A172 (cell line): ENCODE measurements around the gene BET1L. TPM values are rescaled to one million over a fixed set of nuclear protein-coding genes. Genes with fewer than 3 reads are reported as not detected.
"Not testable (repeated sequence)": the region's sequence is repeated elsewhere in the genome, so short reads cannot be mapped to it uniquely, and the experiment has no call there.

ENCODE experiments used
- DNase-seq: peaks from one replicate; pipeline ENCODE4 v3.0.0-alpha.2; 2015; ENCODE audit warnings: low spot score
- total RNA-seq: library from RNA; depleted of rRNA; stranded (reverse); fragments of >200 nt; shearing (Covaris generic); gene quantifications from 2 replicates; pipeline ENCODE4 v1.2.3, GENCODE V29; 2014

Gene BET1L
- total RNA-seq, 1 experiment from 2014 or later: 29.8 TPM

- no peak for DNase-seq
Observed at GRCh38 chr11:227824-228379, 20.7 kb upstream of the BET1L start.

- DNase-seq: peak; percentile 23
Observed at GRCh38 chr11:225734-226453, 18.7 kb upstream of the BET1L start.

- no peak for DNase-seq
Observed at GRCh38 chr11:224424-224823, 17.2 kb upstream of the BET1L start.

GRCh38 chr11:223884-224283 is 16.7 kb upstream of the BET1L start:
- no peak for DNase-seq

- no peak for DNase-seq
Observed at GRCh38 chr11:223026-223789, 16.0 kb upstream of the BET1L start.

- DNase-seq: no peak
Observed at GRCh38 chr11:221998-222789, 15.0 kb upstream of the BET1L start.

- DNase-seq: no peak
Observed at GRCh38 chr11:221539-221938, 14.3 kb upstream of the BET1L start.

- DNase-seq: not testable (repeated sequence)
Observed at GRCh38 chr11:220641-221215, 13.5 kb upstream of the BET1L start.

- no peak for DNase-seq
Observed at GRCh38 chr11:218815-219593, 11.8 kb upstream of the BET1L start.

- peak; percentile 63 for DNase-seq
Observed at GRCh38 chr11:217704-218103, 10.5 kb upstream of the BET1L start.

- no peak for DNase-seq
Observed at GRCh38 chr11:216081-216974, 9.1 kb upstream of the BET1L start.

- peak; percentile 27 for DNase-seq
Observed at GRCh38 chr11:215581-216037, 8.4 kb upstream of the BET1L start.

- no peak for DNase-seq
Observed at GRCh38 chr11:214083-214482, 6.9 kb upstream of the BET1L start.

GRCh38 chr11:213111-213510 is 5.9 kb upstream of the BET1L start:
- peak; percentile 27 for DNase-seq

GRCh38 chr11:212150-213100 is 5.2 kb upstream of the BET1L start:
- no peak for DNase-seq

- no peak for DNase-seq
Observed at GRCh38 chr11:211741-212140, 4.5 kb upstream of the BET1L start.

GRCh38 chr11:211295-211694 is 4.1 kb upstream of the BET1L start:
- no peak for DNase-seq

- DNase-seq: no peak
Observed at GRCh38 chr11:210803-211180, 3.6 kb upstream of the BET1L start.
